ENCODE results near the gene CFAP74.

The CFAP74 gene

DNA sequence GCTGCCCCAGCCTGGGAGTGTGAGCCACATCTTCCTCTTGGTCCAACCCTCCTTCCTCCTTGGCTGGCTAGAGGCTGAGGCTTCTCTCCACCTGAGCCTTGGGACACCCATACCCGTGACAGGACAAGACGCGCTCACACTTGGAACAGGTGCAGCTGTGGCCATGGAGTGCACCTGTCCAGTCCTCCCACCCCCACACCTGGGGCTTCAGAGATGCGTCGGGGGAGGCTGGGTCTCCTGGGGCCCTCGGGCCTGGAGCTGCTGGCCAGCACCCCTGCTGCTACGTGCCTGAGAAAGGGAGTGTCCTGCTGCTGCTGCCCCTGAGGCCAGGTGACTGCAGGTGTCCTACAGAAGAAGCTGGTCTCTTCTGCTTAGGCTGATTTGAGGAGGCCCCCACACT, 47.5 kb downstream of the CFAP74 start:
- Histone ChIP-seq H3K4me2 (ENCODE audit: low read length) (no peak overlapping the region), H2BK15ac (replicated peaks; ENCODE audit: low read depth) (no peak overlapping the region), H3K36me3 (ENCODE audit: control insufficient read depth, insufficient read depth, low read length) (no peaks in the 10 kb centered on the region), H3K56ac (ENCODE audit: low read length) (no peak overlapping the region), H3K4me3 (ENCODE audit: low read length) (no peak overlapping the region), H3K23ac (ENCODE audit: low read length) (no peak overlapping the region), H3K18ac (ENCODE audit: low read length) (no peak overlapping the region), H3K4ac (ENCODE audit: low read depth, low read length) (no peak overlapping the region), H3K9ac (ENCODE audit: low read length) (no peak overlapping the region), H4K5ac (ENCODE audit: low read length) (no peak overlapping the region), H3K27me3 (ENCODE audit: insufficient read depth, low read length, poor library complexity) (no peaks in the 10 kb centered on the region), H3K79me1 (ENCODE audit: low read length) (no peaks in the 10 kb centered on the region), H2BK120ac (ENCODE audit: low read depth, low read length) (no peak overlapping the region), H3K4me1 (ENCODE audit: control insufficient read depth, low read depth, low read length) (peaks cover 3% of the 10 kb centered on the region), H4K8ac (ENCODE audit: low read depth, low read length) (no peak overlapping the region), H3K79me2 (ENCODE audit: control insufficient read depth, insufficient read depth, low read length) (no peaks in the 10 kb centered on the region), H3K27ac (ENCODE audit: low read depth, low read length) (no peak overlapping the region), H2AK5ac (ENCODE audit: low read length) (no peak overlapping the region), H2BK5ac (ENCODE audit: low read length) (no peak overlapping the region)
- no CpG with 5 or more reads among the region's 7 CpGs for WGBS (ENCODE audit: extremely low coverage, insufficient coverage, low lambda C conversion rate)
- no peak for DNase-seq

DNA sequence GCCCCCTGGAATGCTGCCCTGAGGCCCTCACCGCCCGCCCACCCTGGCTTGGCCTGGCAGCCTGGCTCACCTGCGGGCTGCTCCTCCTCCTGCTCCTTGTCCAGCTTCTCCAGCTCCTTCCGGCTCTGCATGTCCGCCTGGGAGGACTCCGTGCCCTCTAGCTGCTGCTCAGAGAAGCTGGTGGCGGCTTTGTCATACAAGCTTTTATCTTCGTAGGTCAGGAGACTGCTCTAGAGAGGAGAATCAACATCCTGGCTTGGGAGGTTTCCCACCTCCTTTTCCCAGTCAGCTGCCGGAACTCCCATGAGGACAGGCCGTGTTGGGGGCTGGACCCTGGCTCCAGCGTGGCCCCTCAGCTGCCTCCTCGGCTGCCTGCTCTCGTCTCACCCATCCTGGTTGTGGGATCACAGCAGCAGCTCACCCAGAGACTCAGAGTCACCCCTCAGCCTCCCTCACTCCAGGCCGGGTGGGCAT, 47.9 kb downstream of the CFAP74 start:
- H3K23ac ChIP-seq (ENCODE audit: low read length): no peak overlapping the region
- no peak overlapping the region for H2BK5ac ChIP-seq (ENCODE audit: low read length)
- H3K4me2 ChIP-seq (ENCODE audit: low read length): no peak overlapping the region
- no CpG with 5 or more reads among the region's 14 CpGs for WGBS (ENCODE audit: extremely low coverage, insufficient coverage, low lambda C conversion rate)
- no peak overlapping the region for H3K9ac ChIP-seq (ENCODE audit: low read length)
- H4K8ac ChIP-seq (ENCODE audit: low read depth, low read length): no peak overlapping the region
- no peak overlapping the region for H3K18ac ChIP-seq (ENCODE audit: low read length)
- H2AK5ac ChIP-seq (ENCODE audit: low read length): no peak overlapping the region
- no peak overlapping the region for H2BK120ac ChIP-seq (ENCODE audit: low read depth, low read length)
- no peaks in the 10 kb centered on the region for H3K36me3 ChIP-seq (ENCODE audit: control insufficient read depth, insufficient read depth, low read length)
- DNase-seq: peak; percentile 28
- peak overlapping the region; percentile 15 for H3K56ac ChIP-seq (ENCODE audit: low read length)
- no peak overlapping the region for H3K27ac ChIP-seq (ENCODE audit: low read depth, low read length)
- H3K79me1 ChIP-seq (ENCODE audit: low read length): no peaks in the 10 kb centered on the region
- H3K4me3 ChIP-seq (ENCODE audit: low read length): no peak overlapping the region
- no peak overlapping the region for H4K5ac ChIP-seq (ENCODE audit: low read length)
- no peaks in the 10 kb centered on the region for H3K27me3 ChIP-seq (ENCODE audit: insufficient read depth, low read length, poor library complexity)
- H3K4me1 ChIP-seq (ENCODE audit: control insufficient read depth, low read depth, low read length): peaks cover 3% of the 10 kb centered on the region
- no peak overlapping the region for H3K4ac ChIP-seq (ENCODE audit: low read depth, low read length)
- no peaks in the 10 kb centered on the region for H3K79me2 ChIP-seq (ENCODE audit: control insufficient read depth, insufficient read depth, low read length)
- H2BK15ac ChIP-seq (replicated peaks; ENCODE audit: low read depth): no peak overlapping the region

GRCh38 chr1:1954831-1955441, 48.6 kb downstream of the CFAP74 start:
- H3K9ac ChIP-seq (ENCODE audit: low read length): no peak overlapping the region
- no peak overlapping the region for H2BK15ac ChIP-seq (replicated peaks; ENCODE audit: low read depth)
- H3K79me2 ChIP-seq (ENCODE audit: control insufficient read depth, insufficient read depth, low read length): no peaks in the 10 kb centered on the region
- H2BK120ac ChIP-seq (ENCODE audit: low read depth, low read length): no peak overlapping the region
- no peak overlapping the region for H3K4ac ChIP-seq (ENCODE audit: low read depth, low read length)
- no peak overlapping the region for H3K56ac ChIP-seq (ENCODE audit: low read length)
- no peaks in the 10 kb centered on the region for H3K79me1 ChIP-seq (ENCODE audit: low read length)
- no peaks in the 10 kb centered on the region for H3K36me3 ChIP-seq (ENCODE audit: control insufficient read depth, insufficient read depth, low read length)
- no peak overlapping the region for H4K8ac ChIP-seq (ENCODE audit: low read depth, low read length)
- no CpG with 5 or more reads among the region's 46 CpGs for WGBS (ENCODE audit: extremely low coverage, insufficient coverage, low lambda C conversion rate)
- no peaks in the 10 kb centered on the region for H3K4me1 ChIP-seq (ENCODE audit: control insufficient read depth, low read depth, low read length)
- no peak overlapping the region for H3K4me2 ChIP-seq (ENCODE audit: low read length)
- no peaks in the 10 kb centered on the region for H3K27me3 ChIP-seq (ENCODE audit: insufficient read depth, low read length, poor library complexity)
- H3K4me3 ChIP-seq (ENCODE audit: low read length): no peak overlapping the region
- H2AK5ac ChIP-seq (ENCODE audit: low read length): no peak overlapping the region
- H4K5ac ChIP-seq (ENCODE audit: low read length): no peak overlapping the region
- no peak for DNase-seq
- H2BK5ac ChIP-seq (ENCODE audit: low read length): no peak overlapping the region
- no peak overlapping the region for H3K18ac ChIP-seq (ENCODE audit: low read length)
- no peak overlapping the region for H3K23ac ChIP-seq (ENCODE audit: low read length)
- no peak overlapping the region for H3K27ac ChIP-seq (ENCODE audit: low read depth, low read length)

DNA sequence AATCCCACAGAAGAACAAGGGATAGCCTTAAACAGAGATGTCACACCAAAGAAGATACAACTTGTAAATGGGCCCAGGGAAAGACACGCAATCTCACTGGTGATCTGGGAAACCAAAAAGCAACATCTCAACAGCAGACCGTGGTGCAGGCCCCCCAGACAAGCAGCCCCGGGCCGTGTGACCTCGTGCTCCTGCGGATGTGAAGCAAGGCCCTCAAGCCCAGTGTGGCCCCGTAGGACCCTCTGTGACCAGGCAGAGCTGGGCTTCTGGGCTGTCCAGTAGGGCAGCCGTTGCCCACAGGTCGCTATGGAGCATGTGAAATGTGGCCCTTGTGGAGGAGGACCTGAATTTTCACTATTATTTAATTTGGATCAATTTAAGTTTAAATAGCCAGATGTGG, 49.6 kb downstream of the CFAP74 start:
- Histone ChIP-seq H3K79me1 (ENCODE audit: low read length) (no peaks in the 10 kb centered on the region), H4K5ac (ENCODE audit: low read length) (no peak overlapping the region), H2BK15ac (replicated peaks; ENCODE audit: low read depth) (no peak overlapping the region), H2BK120ac (ENCODE audit: low read depth, low read length) (no peak overlapping the region), H3K79me2 (ENCODE audit: control insufficient read depth, insufficient read depth, low read length) (no peaks in the 10 kb centered on the region), H3K36me3 (ENCODE audit: control insufficient read depth, insufficient read depth, low read length) (no peaks in the 10 kb centered on the region), H2BK5ac (ENCODE audit: low read length) (no peak overlapping the region), H3K23ac (ENCODE audit: low read length) (no peak overlapping the region), H3K4me2 (ENCODE audit: low read length) (no peak overlapping the region), H3K27me3 (ENCODE audit: insufficient read depth, low read length, poor library complexity) (no peaks in the 10 kb centered on the region), H3K4me3 (ENCODE audit: low read length) (no peak overlapping the region), H3K56ac (ENCODE audit: low read length) (no peak overlapping the region), H3K9ac (ENCODE audit: low read length) (no peak overlapping the region), H3K4me1 (ENCODE audit: control insufficient read depth, low read depth, low read length) (no peaks in the 10 kb centered on the region), H2AK5ac (ENCODE audit: low read length) (no peak overlapping the region), H3K4ac (ENCODE audit: low read depth, low read length) (no peak overlapping the region), H4K8ac (ENCODE audit: low read depth, low read length) (no peak overlapping the region), H3K18ac (ENCODE audit: low read length) (no peak overlapping the region), H3K27ac (ENCODE audit: low read depth, low read length) (no peak overlapping the region)
- no CpG with 5 or more reads among the region's 9 CpGs for WGBS (ENCODE audit: extremely low coverage, insufficient coverage, low lambda C conversion rate)
- DNase-seq: no peak

DNA sequence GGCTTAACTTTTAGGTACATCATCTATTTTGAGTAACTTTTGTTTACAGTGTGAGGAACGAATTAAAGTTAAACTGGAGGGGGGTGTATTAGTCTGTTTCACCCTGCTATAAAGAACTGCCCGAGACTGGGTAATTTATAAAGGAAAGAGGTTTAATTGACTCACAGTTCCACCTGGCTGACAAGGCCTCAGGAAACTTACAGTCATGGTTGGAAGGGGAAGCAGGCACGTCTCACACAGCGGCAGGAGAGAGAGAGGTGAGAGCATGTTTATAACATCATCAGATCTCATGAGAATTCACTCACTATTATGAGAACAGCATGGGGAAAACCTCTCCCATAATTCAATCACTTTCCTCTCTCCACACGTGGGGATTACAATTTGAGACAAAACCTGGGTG, 52.6 kb downstream of the CFAP74 start:
- DNase-seq: no peak
- no peaks in the 10 kb centered on the region for H3K79me1 ChIP-seq (ENCODE audit: low read length)
- H2BK15ac ChIP-seq (replicated peaks; ENCODE audit: low read depth): no peak overlapping the region
- no peaks in the 10 kb centered on the region for H3K79me2 ChIP-seq (ENCODE audit: control insufficient read depth, insufficient read depth, low read length)
- WGBS (ENCODE audit: extremely low coverage, insufficient coverage, low lambda C conversion rate): no CpG with 5 or more reads among the region's 5 CpGs
- H4K5ac ChIP-seq (ENCODE audit: low read length): no peak overlapping the region
- no peak overlapping the region for H3K4me3 ChIP-seq (ENCODE audit: low read length)
- H3K4me2 ChIP-seq (ENCODE audit: low read length): no peak overlapping the region
- H2AK5ac ChIP-seq (ENCODE audit: low read length): no peak overlapping the region
- H3K23ac ChIP-seq (ENCODE audit: low read length): no peak overlapping the region
- H4K8ac ChIP-seq (ENCODE audit: low read depth, low read length): no peak overlapping the region
- no peak overlapping the region for H3K9ac ChIP-seq (ENCODE audit: low read length)
- no peak overlapping the region for H3K18ac ChIP-seq (ENCODE audit: low read length)
- no peak overlapping the region for H3K27ac ChIP-seq (ENCODE audit: low read depth, low read length)
- no peak overlapping the region for H2BK5ac ChIP-seq (ENCODE audit: low read length)
- no peak overlapping the region for H3K4ac ChIP-seq (ENCODE audit: low read depth, low read length)
- no peaks in the 10 kb centered on the region for H3K4me1 ChIP-seq (ENCODE audit: control insufficient read depth, low read depth, low read length)
- no peak overlapping the region for H2BK120ac ChIP-seq (ENCODE audit: low read depth, low read length)
- no peak overlapping the region for H3K56ac ChIP-seq (ENCODE audit: low read length)
- H3K36me3 ChIP-seq (ENCODE audit: control insufficient read depth, insufficient read depth, low read length): no peaks in the 10 kb centered on the region
- no peaks in the 10 kb centered on the region for H3K27me3 ChIP-seq (ENCODE audit: insufficient read depth, low read length, poor library complexity)

- H3K4ac ChIP-seq (ENCODE audit: low read depth, low read length): no peak overlapping the region
- no peak overlapping the region for H3K23ac ChIP-seq (ENCODE audit: low read length)
- H3K9ac ChIP-seq (ENCODE audit: low read length): no peak overlapping the region
- H3K4me2 ChIP-seq (ENCODE audit: low read length): no peak overlapping the region
- H2BK5ac ChIP-seq (ENCODE audit: low read length): no peak overlapping the region
- H3K56ac ChIP-seq (ENCODE audit: low read length): no peak overlapping the region
- H2AK5ac ChIP-seq (ENCODE audit: low read length): no peak overlapping the region
- H4K5ac ChIP-seq (ENCODE audit: low read length): no peak overlapping the region
- H3K4me1 ChIP-seq (ENCODE audit: control insufficient read depth, low read depth, low read length): no peaks in the 10 kb centered on the region
- H4K8ac ChIP-seq (ENCODE audit: low read depth, low read length): no peak overlapping the region
- no peaks in the 10 kb centered on the region for H3K36me3 ChIP-seq (ENCODE audit: control insufficient read depth, insufficient read depth, low read length)
- no peak overlapping the region for H3K4me3 ChIP-seq (ENCODE audit: low read length)
- no peak overlapping the region for H3K27ac ChIP-seq (ENCODE audit: low read depth, low read length)
- H3K79me1 ChIP-seq (ENCODE audit: low read length): no peaks in the 10 kb centered on the region
- no peak for DNase-seq
- H3K18ac ChIP-seq (ENCODE audit: low read length): no peak overlapping the region
- no CpG with 5 or more reads among the region's 1 CpG for WGBS (ENCODE audit: extremely low coverage, insufficient coverage, low lambda C conversion rate)
- no peak overlapping the region for H2BK15ac ChIP-seq (replicated peaks; ENCODE audit: low read depth)
- H2BK120ac ChIP-seq (ENCODE audit: low read depth, low read length): no peak overlapping the region
- H3K27me3 ChIP-seq (ENCODE audit: insufficient read depth, low read length, poor library complexity): no peaks in the 10 kb centered on the region
- no peaks in the 10 kb centered on the region for H3K79me2 ChIP-seq (ENCODE audit: control insufficient read depth, insufficient read depth, low read length)
These were observed 54.8 kb downstream of the CFAP74 start for GRCh38 chr1:1948783-1949182.
